GM23338 (cell line): ENCODE data around the gene TRIB2. TPM values are rescaled to one million over a fixed set of nuclear protein-coding genes. Genes with fewer than 3 reads are reported as not detected.
A peak's percentile ranks its signal among the peaks of the same experiment; 100 is the strongest.

Source experiments
- ATAC-seq: fragments of 200-7000 bp; cut with Tn5 transposase; 3 replicates; pipeline ENCODE4 v1.9.1; 2020
- DNase-seq: peaks from one replicate; pipeline ENCODE4 v3.0.0-alpha.2; 2015; ENCODE audit warnings: low spot score
- H2AFZ ChIP-seq: fragments of 200-600 bp; sonication (generic); 2 replicates; pipeline ENCODE4 v1.8.0; 2016; ENCODE audit warnings: antibody characterized with exemption, mild to moderate bottlenecking, moderate library complexity
- H3F3A ChIP-seq: fragments of 200-600 bp; sonication (generic); replicated peaks from 2 replicates; pipeline ENCODE4 v1.8.0; 2017; ENCODE audit warnings: antibody characterized with exemption, mixed run types, low read depth
- H3K27ac ChIP-seq: fragments of 200-600 bp; sonication (generic); 2 replicates; pipeline ENCODE4 v1.6.1; 2016; ENCODE audit warnings: low read depth
- H3K27me3 ChIP-seq: fragments of 200-600 bp; sonication (generic); 2 replicates; pipeline ENCODE4 v1.8.0; 2016; ENCODE audit warnings: mild to moderate bottlenecking, mixed run types, moderate library complexity; ENCODE audit not compliant: insufficient read depth
- H3K36me3 ChIP-seq: fragments of 200-600 bp; sonication (generic); 2 replicates; pipeline ENCODE4 v1.8.0; 2016; ENCODE audit warnings: mild to moderate bottlenecking; ENCODE audit not compliant: insufficient read depth
- H3K4me1 ChIP-seq: fragments of 200-600 bp; sonication (generic); 2 replicates; pipeline ENCODE4 v1.8.0; 2016; ENCODE audit warnings: mild to moderate bottlenecking, moderate library complexity; ENCODE audit not compliant: insufficient read depth
- H3K4me2 ChIP-seq: fragments of 200-600 bp; sonication (generic); 2 replicates; pipeline ENCODE4 v1.7.1; 2017; ENCODE audit warnings: mixed run types
- H3K4me3 ChIP-seq: fragments of 200-600 bp; sonication (generic); 2 replicates; pipeline ENCODE4 v1.6.1; 2016; ENCODE audit warnings: mixed run types
- H3K79me2 ChIP-seq: fragments of 200-600 bp; sonication (generic); replicated peaks from 2 replicates; pipeline ENCODE4 v1.8.0; 2017; ENCODE audit warnings: mild to moderate bottlenecking; ENCODE audit not compliant: insufficient read depth
- H3K9me2 ChIP-seq: fragments of 200-600 bp; sonication (generic); 2 replicates; pipeline ENCODE4 v1.8.0; 2017; ENCODE audit not compliant: insufficient read depth
- H4K20me1 ChIP-seq: fragments of 200-600 bp; sonication (generic); replicated peaks from 2 replicates; pipeline ENCODE4 v1.8.0; 2017; ENCODE audit warnings: mild to moderate bottlenecking; ENCODE audit not compliant: insufficient read depth
- H3K27ac Mint-ChIP-seq: 2 replicates; pipeline ENCODE4 v1.8.0; 2020; ENCODE audit warnings: inconsistent platforms, mild to moderate bottlenecking, moderate library complexity, mixed read lengths
- H3K27me3 Mint-ChIP-seq: 3 replicates; pipeline ENCODE4 v1.8.0; 2022; ENCODE audit warnings: low read depth, mild to moderate bottlenecking, moderate library complexity, mixed read lengths, inconsistent platforms; ENCODE audit not compliant: insufficient read depth, poor library complexity
- H3K36me3 Mint-ChIP-seq: 3 replicates; pipeline ENCODE4 v1.8.0; 2021; ENCODE audit warnings: low read depth, mild to moderate bottlenecking, inconsistent platforms, moderate library complexity, mixed read lengths
- H3K4me1 Mint-ChIP-seq: 3 replicates; pipeline ENCODE4 v1.8.0; 2020; ENCODE audit warnings: mild to moderate bottlenecking, inconsistent platforms, mixed read lengths
- H3K4me3 Mint-ChIP-seq: 3 replicates; pipeline ENCODE4 v1.8.0; 2021; ENCODE audit warnings: moderate library complexity, mild to moderate bottlenecking, inconsistent platforms, mixed read lengths
- H3K9me3 Mint-ChIP-seq: 3 replicates; pipeline ENCODE4 v1.8.0; 2020; ENCODE audit warnings: moderate library complexity, mild to moderate bottlenecking, inconsistent platforms, mixed read lengths
- CREB1 ChIP-seq: fragments of 250-450 bp; sonication (Bioruptor Pico); IDR thresholded peaks from 2 replicates; pipeline ENCODE4 v1.5.0; 2020; ENCODE audit warnings: low read depth, mild to moderate bottlenecking, moderate library complexity
- EZH2 ChIP-seq: fragments of 200-600 bp; sonication (generic); IDR thresholded peaks from one replicate; pipeline ENCODE4 v1.8.0; 2017; ENCODE audit warnings: antibody characterized with exemption, mild to moderate bottlenecking, low read depth; ENCODE audit not compliant: unreplicated experiment
- EZH2phosphoT487 ChIP-seq: fragments of 200-600 bp; sonication (generic); IDR thresholded peaks from one replicate; pipeline ENCODE4 v1.8.1; 2018; ENCODE audit warnings: antibody characterized with exemption; ENCODE audit not compliant: unreplicated experiment
- JUNB ChIP-seq: IDR thresholded peaks from one replicate; pipeline ENCODE4 v1.6.1; 2016; ENCODE audit warnings: antibody characterized with exemption; ENCODE audit not compliant: unreplicated experiment
- NANOG ChIP-seq: IDR thresholded peaks from 2 replicates; pipeline ENCODE4 v1.6.1; 2016; ENCODE audit warnings: antibody characterized with exemption, borderline replicate concordance
- POLR2AphosphoS5 ChIP-seq: IDR thresholded peaks from 2 replicates; pipeline ENCODE4 v1.6.1; 2016; ENCODE audit warnings: antibody characterized with exemption, low read depth
- STAT1 ChIP-seq: IDR thresholded peaks from one replicate; pipeline ENCODE4 v1.6.1; 2016; ENCODE audit warnings: antibody characterized with exemption; ENCODE audit not compliant: unreplicated experiment
- ZNF114 ChIP-seq: fragments of 250-450 bp; sonication (Bioruptor Pico); IDR thresholded peaks from 2 replicates; pipeline ENCODE4 v1.5.0; 2020; ENCODE audit warnings: mild to moderate bottlenecking, moderate library complexity
- ZNF331 ChIP-seq: fragments of 250-450 bp; sonication (Bioruptor Pico); IDR thresholded peaks from 2 replicates; pipeline ENCODE4 v1.5.0; 2020; ENCODE audit warnings: low read depth, mild to moderate bottlenecking, moderate library complexity
- ZNF462 ChIP-seq: fragments of 250-450 bp; sonication (Bioruptor Pico); IDR thresholded peaks from 2 replicates; pipeline ENCODE4 v1.5.0; 2020; ENCODE audit warnings: mild to moderate bottlenecking, moderate library complexity
- polyA plus RNA-seq: library from polyadenylated mRNA; unstranded; fragments of >200 nt; fragmentation: Nextera tagmentation; extraction: Ambion mirVana; gene quantifications from 2 replicates; pipeline ENCODE4 v1.2.1, GENCODE V29; 2016
- total RNA-seq: library from RNA; depleted of rRNA; stranded (reverse); fragments of >200 nt; shearing (Covaris generic); gene quantifications from 2 replicates; pipeline ENCODE4 v1.2.3, GENCODE V29; 2014
- TF ChIP-seq, protein P1 (sequence below): IDR thresholded peaks from 2 replicates; pipeline ENCODE4 v1.6.1; 2016; ENCODE audit warnings: antibody characterized with exemption
- TF ChIP-seq, protein P2 (sequence below): IDR thresholded peaks from one replicate; pipeline ENCODE4 v1.6.1; 2018; ENCODE audit warnings: antibody characterized with exemption; ENCODE audit not compliant: unreplicated experiment
- TF ChIP-seq, protein P3 (sequence below), 2 experiments: fragments of 200-600 bp in 1 of 2; sonication (generic) in 1 of 2; conservative IDR thresholded peaks; 2 replicates each; pipeline versions ENCODE4 v1.5.1 to v1.6.1; 2016 to 2017; ENCODE audit warnings: antibody characterized with exemption in 2 of 2, low read depth in 2 of 2, mild to moderate bottlenecking in 2 of 2, moderate library complexity in 1 of 2

Gene TRIB2
- total and polyA plus RNA-seq, 2 experiments from 2014 or later = 40.3 to 109 TPM

DNA sequence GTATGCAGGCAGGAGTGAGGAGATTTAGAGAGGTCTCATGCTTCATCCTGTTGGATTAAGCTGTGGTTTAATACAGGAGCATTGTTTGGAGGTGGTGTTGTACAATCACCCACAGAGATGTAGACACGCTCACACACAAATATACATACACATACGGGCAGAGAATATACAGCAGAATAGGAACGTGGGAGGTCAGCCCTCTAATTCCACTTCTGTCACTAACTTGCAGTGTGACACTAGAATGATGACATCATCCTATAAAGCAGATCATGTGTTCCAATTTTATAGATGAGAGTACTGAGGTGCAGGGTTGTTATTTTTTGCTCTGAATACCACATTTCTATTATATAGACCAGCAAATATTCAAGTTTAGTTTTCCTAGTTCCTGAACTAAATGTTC is 54.4 kb downstream of the TRIB2 start:
- H3K27ac Mint-ChIP-seq = no peak overlapping the region
- peaks cover 3% of the 10 kb centered on the region; the same call in 2 of the 3 replicates for H3K36me3 Mint-ChIP-seq
- Histone ChIP-seq H2AFZ (no peak overlapping the region), H3F3A (no peaks in the 10 kb centered on the region), H4K20me1 (no peaks in the 10 kb centered on the region), H3K36me3 (no peaks in the 10 kb centered on the region), H3K4me3 (no peak overlapping the region), H3K4me2 (peak overlapping the region; percentile 68; the same call in 1 of the 2 replicates), H3K79me2 (no peaks in the 10 kb centered on the region), H3K27ac (no peak overlapping the region), H3K9me2 (0 out of 2 replicates have a peak, but pooled peaks cover 2% of the 10 kb centered on the region), H3K4me1 (peaks cover 43% of the 10 kb centered on the region), H3K27me3 (peaks cover 50% of the 10 kb centered on the region)
- H3K4me3 Mint-ChIP-seq = no peak overlapping the region
- H3K4me1 Mint-ChIP-seq = peaks cover 52% of the 10 kb centered on the region
- no peak for ATAC-seq
- DNase-seq = no peak
- H3K27me3 Mint-ChIP-seq = peaks cover 10% of the 10 kb centered on the region
- peaks cover 6% of the 10 kb centered on the region; the same call in 2 of the 3 replicates for H3K9me3 Mint-ChIP-seq
- TF ChIP-seq CREB1 (no peak), JUNB (no peak), NANOG (no peak), EZH2 (no peak), STAT1 (no peak), ZNF114 (CRISPR knock-in tag) (no peak), POLR2AphosphoS5 (no peak), EZH2phosphoT487 (no peak), ZNF331 (CRISPR knock-in tag) (no peak), ZNF462 (no peak)
- TF ChIP-seq, protein P1, sequence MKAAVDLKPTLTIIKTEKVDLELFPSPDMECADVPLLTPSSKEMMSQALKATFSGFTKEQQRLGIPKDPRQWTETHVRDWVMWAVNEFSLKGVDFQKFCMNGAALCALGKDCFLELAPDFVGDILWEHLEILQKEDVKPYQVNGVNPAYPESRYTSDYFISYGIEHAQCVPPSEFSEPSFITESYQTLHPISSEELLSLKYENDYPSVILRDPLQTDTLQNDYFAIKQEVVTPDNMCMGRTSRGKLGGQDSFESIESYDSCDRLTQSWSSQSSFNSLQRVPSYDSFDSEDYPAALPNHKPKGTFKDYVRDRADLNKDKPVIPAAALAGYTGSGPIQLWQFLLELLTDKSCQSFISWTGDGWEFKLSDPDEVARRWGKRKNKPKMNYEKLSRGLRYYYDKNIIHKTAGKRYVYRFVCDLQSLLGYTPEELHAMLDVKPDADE = no peak
- TF ChIP-seq, protein P2, sequence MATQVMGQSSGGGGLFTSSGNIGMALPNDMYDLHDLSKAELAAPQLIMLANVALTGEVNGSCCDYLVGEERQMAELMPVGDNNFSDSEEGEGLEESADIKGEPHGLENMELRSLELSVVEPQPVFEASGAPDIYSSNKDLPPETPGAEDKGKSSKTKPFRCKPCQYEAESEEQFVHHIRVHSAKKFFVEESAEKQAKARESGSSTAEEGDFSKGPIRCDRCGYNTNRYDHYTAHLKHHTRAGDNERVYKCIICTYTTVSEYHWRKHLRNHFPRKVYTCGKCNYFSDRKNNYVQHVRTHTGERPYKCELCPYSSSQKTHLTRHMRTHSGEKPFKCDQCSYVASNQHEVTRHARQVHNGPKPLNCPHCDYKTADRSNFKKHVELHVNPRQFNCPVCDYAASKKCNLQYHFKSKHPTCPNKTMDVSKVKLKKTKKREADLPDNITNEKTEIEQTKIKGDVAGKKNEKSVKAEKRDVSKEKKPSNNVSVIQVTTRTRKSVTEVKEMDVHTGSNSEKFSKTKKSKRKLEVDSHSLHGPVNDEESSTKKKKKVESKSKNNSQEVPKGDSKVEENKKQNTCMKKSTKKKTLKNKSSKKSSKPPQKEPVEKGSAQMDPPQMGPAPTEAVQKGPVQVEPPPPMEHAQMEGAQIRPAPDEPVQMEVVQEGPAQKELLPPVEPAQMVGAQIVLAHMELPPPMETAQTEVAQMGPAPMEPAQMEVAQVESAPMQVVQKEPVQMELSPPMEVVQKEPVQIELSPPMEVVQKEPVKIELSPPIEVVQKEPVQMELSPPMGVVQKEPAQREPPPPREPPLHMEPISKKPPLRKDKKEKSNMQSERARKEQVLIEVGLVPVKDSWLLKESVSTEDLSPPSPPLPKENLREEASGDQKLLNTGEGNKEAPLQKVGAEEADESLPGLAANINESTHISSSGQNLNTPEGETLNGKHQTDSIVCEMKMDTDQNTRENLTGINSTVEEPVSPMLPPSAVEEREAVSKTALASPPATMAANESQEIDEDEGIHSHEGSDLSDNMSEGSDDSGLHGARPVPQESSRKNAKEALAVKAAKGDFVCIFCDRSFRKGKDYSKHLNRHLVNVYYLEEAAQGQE = no peak
- TF ChIP-seq, protein P3, sequence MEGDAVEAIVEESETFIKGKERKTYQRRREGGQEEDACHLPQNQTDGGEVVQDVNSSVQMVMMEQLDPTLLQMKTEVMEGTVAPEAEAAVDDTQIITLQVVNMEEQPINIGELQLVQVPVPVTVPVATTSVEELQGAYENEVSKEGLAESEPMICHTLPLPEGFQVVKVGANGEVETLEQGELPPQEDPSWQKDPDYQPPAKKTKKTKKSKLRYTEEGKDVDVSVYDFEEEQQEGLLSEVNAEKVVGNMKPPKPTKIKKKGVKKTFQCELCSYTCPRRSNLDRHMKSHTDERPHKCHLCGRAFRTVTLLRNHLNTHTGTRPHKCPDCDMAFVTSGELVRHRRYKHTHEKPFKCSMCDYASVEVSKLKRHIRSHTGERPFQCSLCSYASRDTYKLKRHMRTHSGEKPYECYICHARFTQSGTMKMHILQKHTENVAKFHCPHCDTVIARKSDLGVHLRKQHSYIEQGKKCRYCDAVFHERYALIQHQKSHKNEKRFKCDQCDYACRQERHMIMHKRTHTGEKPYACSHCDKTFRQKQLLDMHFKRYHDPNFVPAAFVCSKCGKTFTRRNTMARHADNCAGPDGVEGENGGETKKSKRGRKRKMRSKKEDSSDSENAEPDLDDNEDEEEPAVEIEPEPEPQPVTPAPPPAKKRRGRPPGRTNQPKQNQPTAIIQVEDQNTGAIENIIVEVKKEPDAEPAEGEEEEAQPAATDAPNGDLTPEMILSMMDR (conservative IDR thresholded peaks at IDR 0.05; ENCODE audit: low read depth in 2 of 2) = no peak
